ENCODE data around the gene GPR171.
A peak's percentile ranks its signal among the peaks of the same experiment; 100 is the strongest.

Gene GPR171

GRCh38 chr3:151213151-151213550 is 10.1 kb upstream of the GPR171 start:
- DNase-seq, result no peak

- DNase-seq, result no peak
Observed at GRCh38 chr3:151210676-151211381, 7.8 kb upstream of the GPR171 start.

- no peak for DNase-seq
Observed at GRCh38 chr3:151209654-151210053, 6.6 kb upstream of the GPR171 start.

DNA sequence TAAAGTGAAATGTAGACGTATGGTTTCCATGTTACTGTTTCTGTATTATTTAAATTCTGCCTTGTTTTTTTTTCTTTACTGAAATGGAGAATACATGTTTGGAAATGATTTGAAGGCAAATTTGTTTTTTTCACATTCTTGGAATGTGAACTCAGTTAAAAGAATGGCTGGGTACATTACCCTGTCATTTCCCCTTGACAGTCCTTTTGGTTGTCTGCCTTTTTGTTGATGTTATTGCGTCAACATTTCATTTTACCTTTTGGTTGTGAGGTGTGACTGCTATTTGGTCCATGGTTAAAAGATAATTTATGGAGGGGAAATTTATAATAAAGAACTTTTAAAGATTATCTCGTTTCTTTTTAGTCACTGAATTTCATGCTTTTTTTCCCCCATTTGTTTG is 3.2 kb upstream of the GPR171 start:
- no peak for DNase-seq

GRCh38 chr3:151205482-151205881 is 2.5 kb upstream of the GPR171 start:
- peak in 1 of 2 experiments; percentile 50 for DNase-seq

GRCh38 chr3:151204530-151205402 is 1.8 kb upstream of the GPR171 start:
- no peak for DNase-seq

GRCh38 chr3:151201051-151201730 is 1.8 kb downstream of the GPR171 start:
- DNase-seq, result no peak

GRCh38 chr3:151200586-151200985 is 2.4 kb downstream of the GPR171 start:
- no peak for DNase-seq

- no peak for DNase-seq
Observed at GRCh38 chr3:151199554-151200438, 3.2 kb downstream of the GPR171 start.

GRCh38 chr3:151198849-151199248 is 4.2 kb downstream of the GPR171 start:
- no peak for DNase-seq

GRCh38 chr3:151197981-151198767 is 4.8 kb downstream of the GPR171 start:
- no peak for DNase-seq

- no peak for DNase-seq
Observed at GRCh38 chr3:151197228-151197627, 5.8 kb downstream of the GPR171 start.

GRCh38 chr3:151196434-151196833 is 6.6 kb downstream of the GPR171 start:
- no peak for DNase-seq

- DNase-seq, result no peak
Observed at GRCh38 chr3:151195826-151196225, 7.2 kb downstream of the GPR171 start.

GRCh38 chr3:151192545-151192944 is 10.5 kb downstream of the GPR171 start:
- DNase-seq, result no peak

- no peak for DNase-seq
Observed at GRCh38 chr3:151191095-151191494, 11.9 kb downstream of the GPR171 start.

DNA sequence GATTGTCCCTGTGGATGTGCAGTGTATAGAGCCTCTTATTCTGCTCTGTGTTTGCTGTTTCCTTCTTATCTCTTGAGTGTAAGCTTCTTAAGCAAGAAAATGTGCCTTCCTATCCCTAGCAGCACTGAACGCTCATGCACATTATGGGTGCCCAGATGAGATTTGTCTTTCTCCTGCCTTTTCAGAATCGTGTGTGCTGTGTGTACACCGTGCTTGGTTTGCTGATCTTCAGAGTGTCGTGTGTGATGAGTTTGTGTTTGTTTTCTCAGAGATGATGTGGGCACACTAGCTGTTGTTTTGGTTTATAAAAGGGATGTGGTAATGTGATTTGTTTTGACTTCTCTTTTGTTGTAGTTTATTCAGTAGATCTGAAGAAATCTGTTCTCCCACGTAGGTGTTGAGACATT is 19.7 kb downstream of the GPR171 start:
- no peak for DNase-seq

DNA sequence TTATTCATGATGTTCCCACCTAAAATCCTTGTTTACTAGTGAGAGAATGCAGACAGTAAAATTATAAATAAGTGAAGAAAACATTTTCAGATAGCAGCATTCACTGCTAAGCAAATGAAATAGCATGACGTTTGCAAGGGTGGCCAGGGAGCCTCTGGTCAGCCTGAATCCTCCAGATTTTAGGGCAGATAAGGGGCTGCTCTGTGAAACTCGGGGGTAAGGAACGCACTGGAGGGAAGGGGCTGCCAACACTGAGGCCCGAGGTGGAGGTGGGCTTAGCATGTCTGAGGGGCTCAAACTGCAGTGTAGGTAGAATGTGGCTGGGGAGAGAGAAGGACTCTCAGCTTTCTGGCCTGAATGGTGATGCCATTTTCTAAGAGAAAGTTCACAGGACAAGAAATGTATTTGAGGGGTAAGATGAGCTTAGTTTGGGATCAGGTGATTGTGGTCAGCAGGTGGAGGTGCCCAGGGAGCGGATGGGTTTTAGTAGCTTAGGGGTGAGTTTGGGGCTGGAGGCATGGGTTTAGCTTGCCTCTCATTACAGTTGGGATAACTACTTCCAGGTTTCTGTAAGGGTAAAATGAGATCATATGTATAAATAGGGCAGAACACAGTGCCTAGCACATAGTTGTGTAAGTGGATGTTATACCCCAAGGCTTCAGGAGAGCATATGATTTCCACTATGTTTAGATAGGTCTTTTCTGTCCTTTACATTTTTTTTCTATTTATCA is 20.5 kb downstream of the GPR171 start:
- DNase-seq, result no peak

DNA sequence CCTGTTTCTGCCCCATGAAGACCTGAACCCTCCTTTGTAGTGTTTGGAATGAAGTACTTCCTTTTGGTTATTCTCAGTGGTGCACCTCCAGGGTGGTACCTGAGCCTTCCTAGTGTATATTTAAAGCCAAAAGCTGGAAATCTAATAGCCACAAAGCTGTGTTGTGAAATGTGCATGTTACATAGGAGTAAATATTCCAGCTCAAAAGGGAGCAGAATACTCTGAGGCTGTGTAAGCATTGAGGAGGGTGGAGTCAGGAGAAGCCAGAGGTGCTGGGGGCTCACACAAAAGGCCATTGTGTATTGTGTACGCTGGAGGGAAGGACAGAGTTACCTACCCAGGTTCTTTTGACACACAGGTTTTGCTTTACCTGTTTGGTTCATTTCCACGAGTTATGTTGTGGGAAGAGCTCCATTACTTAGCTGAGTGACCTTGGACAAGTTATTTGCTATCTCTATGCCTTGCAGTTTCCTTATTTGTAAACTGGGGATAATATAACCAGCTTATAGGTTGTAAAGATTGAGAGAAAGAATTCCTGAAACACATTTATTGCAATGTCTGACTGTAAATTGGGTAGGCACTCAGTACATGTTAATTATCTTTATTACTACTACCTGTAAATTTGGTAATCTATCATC is 24.7 kb downstream of the GPR171 start:
- no peak for DNase-seq

DNA sequence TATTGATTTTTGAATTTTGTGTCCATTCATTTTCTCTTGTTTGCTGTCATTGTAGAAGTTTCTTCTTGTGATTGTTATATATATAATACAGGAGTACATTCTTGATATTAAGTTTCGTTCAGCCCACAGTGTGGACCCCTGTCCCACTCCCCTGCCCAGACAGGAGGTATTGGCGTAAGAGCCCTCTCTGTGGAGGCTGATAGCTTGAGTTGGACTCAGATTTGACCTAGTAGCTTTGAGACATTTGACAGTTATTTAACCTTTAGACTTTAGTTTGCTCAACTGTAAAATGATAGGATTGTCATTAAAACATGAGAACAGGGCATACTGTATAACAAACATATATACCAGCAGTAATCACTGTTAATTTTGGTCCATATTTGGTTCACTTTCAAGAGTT is 27.1 kb downstream of the GPR171 start:
- no peak for DNase-seq

DNA sequence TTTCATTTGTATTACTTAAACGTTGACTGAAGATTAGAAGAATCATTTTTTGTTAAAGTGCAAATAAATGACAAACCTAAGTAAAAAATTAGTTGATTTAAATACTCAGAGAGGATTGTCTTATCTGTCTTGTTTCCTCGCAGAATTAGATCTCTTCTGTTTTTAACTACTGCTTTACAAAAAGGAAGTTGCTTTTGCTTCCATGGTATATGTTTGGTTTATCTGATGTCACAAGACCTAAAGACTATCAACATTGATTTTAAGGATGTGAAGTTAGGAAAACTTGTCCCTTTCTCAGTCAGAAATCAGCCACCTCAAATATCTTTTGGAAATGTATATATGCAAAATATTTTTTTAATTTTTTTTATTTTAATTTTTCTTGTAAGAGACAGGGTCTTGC is 28.7 kb downstream of the GPR171 start:
- DNase-seq, result no peak

Data from activated T-cell treated with anti-CD3 and anti-CD28 coated beads, Interleukin-2, amount 50 U/mL, for 48 hours (primary cell).